ENCODE measurements around the gene KCNH2.

GRCh38 chr7:151017953-151018420, 39.9 kb upstream of the KCNH2 start:
- TF ChIP-seq CTCF (IDR thresholded peaks at IDR 0.05) = peak; percentile 62 to 94 (median 86)
- no peak for TF ChIP-seq POLR2A (IDR thresholded peaks at IDR 0.05)
